HEK293 (cell line): ENCODE results near the gene SPPL2C.

ENCODE experiments used
- CTCF ChIP-seq: fragments of 450-650 bp; formaldehyde crosslinking; IDR thresholded peaks from 2 replicates; pipeline ENCODE4 v1.5.1; 2016; ENCODE audit warnings: missing biosample characterization, missing genetic modification characterization
- ZNF174 ChIP-seq: fragments of 450-650 bp; formaldehyde crosslinking; IDR thresholded peaks from 2 replicates; pipeline ENCODE4 v1.5.0; 2017; ENCODE audit warnings: missing biosample characterization, mild to moderate bottlenecking, missing genetic modification characterization
- ZNF670 ChIP-seq: fragments of 450-650 bp; formaldehyde crosslinking; IDR thresholded peaks from 2 replicates; pipeline ENCODE4 v1.5.1; 2016; ENCODE audit warnings: missing biosample characterization, missing genetic modification characterization, low read depth
- TF ChIP-seq, protein P1 (sequence below): fragments of 450-650 bp; formaldehyde crosslinking; conservative IDR thresholded peaks from 2 replicates; pipeline ENCODE4 v1.5.1; 2016; ENCODE audit warnings: low read depth, missing biosample characterization, missing genetic modification characterization

- no peak for TF ChIP-seq CTCF
- TF ChIP-seq, protein P1, sequence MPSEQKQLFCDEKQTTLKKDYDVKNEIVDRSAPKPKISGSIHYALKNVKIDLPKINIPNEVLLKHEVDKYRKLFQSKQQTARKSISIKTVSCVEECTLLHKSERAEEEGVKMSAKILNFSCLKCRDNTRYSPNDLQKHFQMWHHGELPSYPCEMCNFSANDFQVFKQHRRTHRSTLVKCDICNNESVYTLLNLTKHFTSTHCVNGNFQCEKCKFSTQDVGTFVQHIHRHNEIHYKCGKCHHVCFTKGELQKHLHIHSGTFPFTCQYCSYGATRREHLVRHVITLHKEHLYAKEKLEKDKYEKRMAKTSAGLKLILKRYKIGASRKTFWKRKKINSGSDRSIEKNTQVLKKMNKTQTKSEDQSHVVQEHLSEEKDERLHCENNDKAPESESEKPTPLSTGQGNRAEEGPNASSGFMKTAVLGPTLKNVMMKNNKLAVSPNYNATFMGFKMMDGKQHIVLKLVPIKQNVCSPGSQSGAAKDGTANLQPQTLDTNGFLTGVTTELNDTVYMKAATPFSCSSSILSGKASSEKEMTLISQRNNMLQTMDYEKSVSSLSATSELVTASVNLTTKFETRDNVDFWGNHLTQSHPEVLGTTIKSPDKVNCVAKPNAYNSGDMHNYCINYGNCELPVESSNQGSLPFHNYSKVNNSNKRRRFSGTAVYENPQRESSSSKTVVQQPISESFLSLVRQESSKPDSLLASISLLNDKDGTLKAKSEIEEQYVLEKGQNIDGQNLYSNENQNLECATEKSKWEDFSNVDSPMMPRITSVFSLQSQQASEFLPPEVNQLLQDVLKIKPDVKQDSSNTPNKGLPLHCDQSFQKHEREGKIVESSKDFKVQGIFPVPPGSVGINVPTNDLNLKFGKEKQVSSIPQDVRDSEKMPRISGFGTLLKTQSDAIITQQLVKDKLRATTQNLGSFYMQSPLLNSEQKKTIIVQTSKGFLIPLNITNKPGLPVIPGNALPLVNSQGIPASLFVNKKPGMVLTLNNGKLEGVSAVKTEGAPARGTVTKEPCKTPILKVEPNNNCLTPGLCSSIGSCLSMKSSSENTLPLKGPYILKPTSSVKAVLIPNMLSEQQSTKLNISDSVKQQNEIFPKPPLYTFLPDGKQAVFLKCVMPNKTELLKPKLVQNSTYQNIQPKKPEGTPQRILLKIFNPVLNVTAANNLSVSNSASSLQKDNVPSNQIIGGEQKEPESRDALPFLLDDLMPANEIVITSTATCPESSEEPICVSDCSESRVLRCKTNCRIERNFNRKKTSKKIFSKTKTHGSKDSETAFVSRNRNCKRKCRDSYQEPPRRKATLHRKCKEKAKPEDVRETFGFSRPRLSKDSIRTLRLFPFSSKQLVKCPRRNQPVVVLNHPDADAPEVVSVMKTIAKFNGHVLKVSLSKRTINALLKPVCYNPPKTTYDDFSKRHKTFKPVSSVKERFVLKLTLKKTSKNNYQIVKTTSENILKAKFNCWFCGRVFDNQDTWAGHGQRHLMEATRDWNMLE (tag by site-specific recombination), result no peak
- no peak for TF ChIP-seq ZNF174 (tag by site-specific recombination)
- no peak for TF ChIP-seq ZNF670 (tag by site-specific recombination)
These were observed 13.5 kb downstream of the SPPL2C start for GRCh38 chr17:45857977-45858708.
